CD8-positive, alpha-beta memory T cell (primary cell): ENCODE results near the gene TJAP1. TPM values are rescaled to one million over a fixed set of nuclear protein-coding genes. Genes with fewer than 3 reads are reported as not detected.
A peak's percentile ranks its signal among the peaks of the same experiment; 100 is the strongest.
"Not testable (repeated sequence)": the region's sequence is repeated elsewhere in the genome, so short reads cannot be mapped to it uniquely, and the experiment has no call there.

Source experiments
- CTCF ChIA-PET: fragments of 350-600 bp; sonication (Branson Sonifier 250); formaldehyde crosslinking; loops from one replicate; lab custom pipeline; 2021; ENCODE audit warnings: antibody characterized with exemption; lab: Charles Lee
- POLR2A ChIA-PET: fragments of 350-600 bp; sonication (Branson Sonifier 250); formaldehyde crosslinking; loops from one replicate; lab custom pipeline; 2021; ENCODE audit warnings: antibody characterized with exemption; lab: Charles Lee
- DNase-seq, 5 donors: peaks; one replicate each; pipeline versions ENCODE4 v3.0.0 to v3.0.0-alpha.2; 2020 to 2022; ENCODE audit warnings: mixed read lengths in 1 of 5
- H3K27ac ChIP-seq: one replicate; pipeline ENCODE4 v1.7.0; 2013; ENCODE audit warnings: low read depth, mild to moderate bottlenecking, low read length, moderate library complexity
- H3K27me3 ChIP-seq: 2 replicates; pipeline ENCODE4 v1.7.0; 2013; ENCODE audit warnings: low read length, mild to moderate bottlenecking; ENCODE audit not compliant: insufficient read depth, poor library complexity, severe bottlenecking
- H3K36me3 ChIP-seq: 2 replicates; pipeline ENCODE4 v1.7.0; 2013; ENCODE audit warnings: mild to moderate bottlenecking, low read length, moderate library complexity; ENCODE audit not compliant: insufficient read depth
- H3K4me1 ChIP-seq: 2 replicates; pipeline ENCODE4 v1.7.0; 2013; ENCODE audit warnings: mild to moderate bottlenecking, low read length, moderate library complexity; ENCODE audit not compliant: insufficient read depth
- H3K4me3 ChIP-seq: 2 replicates; pipeline ENCODE4 v1.7.0; 2013; ENCODE audit warnings: mild to moderate bottlenecking, low read length
- H3K9me3 ChIP-seq: 2 replicates; pipeline ENCODE4 v1.7.0; 2013; ENCODE audit warnings: mild to moderate bottlenecking, low read length
- H3K27ac Mint-ChIP-seq, 8 donors: one replicate each; pipeline ENCODE4 v1.8.0; 2020 to 2021; ENCODE audit warnings: mixed read lengths in 8 of 8, mild to moderate bottlenecking in 6 of 8, inconsistent platforms in 3 of 8, moderate library complexity in 3 of 8
- H3K27me3 Mint-ChIP-seq, 2 donors: one replicate each; pipeline ENCODE4 v1.8.0; 2020 to 2021; ENCODE audit warnings: mixed read lengths in 2 of 2, mild to moderate bottlenecking in 1 of 2, moderate library complexity in 1 of 2
- H3K36me3 Mint-ChIP-seq, 3 donors: one replicate each; pipeline ENCODE4 v1.8.0; 2020 to 2021; ENCODE audit warnings: mixed read lengths in 3 of 3, inconsistent platforms in 1 of 3, mild to moderate bottlenecking in 1 of 3
- H3K4me1 Mint-ChIP-seq, 3 donors: one replicate each; pipeline ENCODE4 v1.8.0; 2020 to 2021; ENCODE audit warnings: mixed read lengths in 3 of 3, inconsistent platforms in 1 of 3, mild to moderate bottlenecking in 1 of 3
- H3K4me3 Mint-ChIP-seq, 7 donors: one replicate each; pipeline ENCODE4 v1.8.0; 2020 to 2021; ENCODE audit warnings: mixed read lengths in 7 of 7, mild to moderate bottlenecking in 6 of 7, moderate library complexity in 4 of 7, inconsistent platforms in 2 of 7
- H3K9me3 Mint-ChIP-seq, 5 donors: one replicate each; pipeline ENCODE4 v1.8.0; 2020 to 2022; ENCODE audit warnings: mixed read lengths in 5 of 5, mild to moderate bottlenecking in 3 of 5, moderate library complexity in 2 of 5, inconsistent platforms in 1 of 5
- polyA plus RNA-seq: library from polyadenylated mRNA; unstranded; fragments of 300-500 nt; fragmentation: Illumina TruSeq; gene quantifications from one replicate; pipeline ENCODE4 v1.2.3, GENCODE V29; 2021
- total RNA-seq, 2 experiments: library from RNA; stranded (reverse); gene quantifications; one replicate each; pipeline ENCODE4 v1.2.3, GENCODE V29; 2021

The TJAP1 gene
- total and polyA plus RNA-seq, 3 experiments from 2014 or later: 11.8 to 49.1 (median 48.8) TPM

GRCh38 chr6:43454290-43454695, 23.1 kb upstream of the TJAP1 start:
- Histone ChIP-seq H3K36me3 (no peaks in the 10 kb centered on the region), H3K9me3 (no peaks in the 10 kb centered on the region), H3K27me3 (no peaks in the 10 kb centered on the region), H3K27ac (no peak overlapping the region), H3K4me3 (peak overlapping the region; percentile 74), H3K4me1 (peaks cover 11% of the 10 kb centered on the region)
- DNase-seq: peak; percentile 49 to 75 (median 52)
- H3K9me3 Mint-ChIP-seq: no peaks in the 10 kb centered on the region
- peak overlapping the region; percentile 6 to 89 (median 68) for H3K27ac Mint-ChIP-seq
- H3K4me1 Mint-ChIP-seq: peaks cover 11 to 16% (median 14%) of the 10 kb centered on the region in 3 donors
- peaks cover 0 to 5% of the 10 kb centered on the region in 2 donors for H3K27me3 Mint-ChIP-seq
- H3K36me3 Mint-ChIP-seq: peaks cover 0 to 28% (median 3%) of the 10 kb centered on the region in 3 donors
- ChIA-PET CTCF (interaction anchor here (1.0 to 5.1 kb wide), 11 partner anchors 10 to 53 kb away, joined by 4 to 61 read pairs (median 6); partner anchors contain the start of genes LRRC73 and TJAP1), POLR2A (no interaction called here)
- H3K4me3 Mint-ChIP-seq: peak overlapping the region; percentile 45 to 92 (median 83)

- H3K27me3 Mint-ChIP-seq: peaks cover 0 to 5% of the 10 kb centered on the region in 2 donors
- Histone ChIP-seq H3K27me3 (no peaks in the 10 kb centered on the region), H3K27ac (no peak overlapping the region), H3K4me3 (peak overlapping the region; percentile 74), H3K9me3 (no peaks in the 10 kb centered on the region), H3K36me3 (no peaks in the 10 kb centered on the region), H3K4me1 (peaks cover 11% of the 10 kb centered on the region)
- H3K36me3 Mint-ChIP-seq: peaks cover 0 to 22% (median 3%) of the 10 kb centered on the region in 3 donors
- peak overlapping the region in 3 of 8 donors; percentile 32 to 87 (median 87) for H3K27ac Mint-ChIP-seq
- ChIA-PET POLR2A (interaction anchor here (0.6 to 1.5 kb wide), 5 partner anchors 25 to 64 kb away, joined by 3 to 5 read pairs (median 4); no protein-coding TSS in a partner anchor), CTCF (interaction anchor here (1.0 to 5.1 kb wide), 12 partner anchors 10 to 52 kb away, joined by 3 to 61 read pairs (median 5); partner anchors contain the start of genes LRRC73 and TJAP1)
- H3K4me3 Mint-ChIP-seq: peak overlapping the region; percentile 45 to 92 (median 83)
- peaks cover 11 to 16% (median 14%) of the 10 kb centered on the region in 3 donors for H3K4me1 Mint-ChIP-seq
- DNase-seq: peak; percentile 8 to 58 (median 27)
- no peaks in the 10 kb centered on the region for H3K9me3 Mint-ChIP-seq
These were observed 22.5 kb upstream of the TJAP1 start for GRCh38 chr6:43454696-43455530.

GRCh38 chr6:43455531-43456428, 21.6 kb upstream of the TJAP1 start, which contains the start of gene DLK2:
Gene DLK2 (minus strand): TSS chr6:43455548. CDS start chr6:43454825, 723 bp downstream.
- peak within 1 kb of the TSS; percentile 32 to 87 (median 76) for H3K27ac Mint-ChIP-seq
- no peaks in the 10 kb centered on the region for H3K9me3 Mint-ChIP-seq
- H3K4me1 ChIP-seq: peaks cover 11% of the 10 kb centered on the region
- H3K27ac ChIP-seq: no peak within 1 kb of the TSS
- no peaks in the 10 kb centered on the region for H3K36me3 ChIP-seq
- no peaks in the 10 kb centered on the region for H3K27me3 ChIP-seq
- H3K9me3 ChIP-seq: no peaks in the 10 kb centered on the region
- POLR2A ChIA-PET: interaction anchor here (0.5 to 1.5 kb wide), 5 partner anchors 9 to 884 kb away, joined by 4 to 7 read pairs (median 5); no protein-coding TSS in a partner anchor
- peak within 1 kb of the TSS; percentile 82 to 92 (median 84) for H3K4me3 Mint-ChIP-seq
- peaks cover 11 to 16% (median 14%) of the 10 kb centered on the region in 3 donors for H3K4me1 Mint-ChIP-seq
- H3K4me3 ChIP-seq: peak within 1 kb of the TSS; percentile 74
- peaks cover 0 to 13% (median 3%) of the 10 kb centered on the region in 3 donors for H3K36me3 Mint-ChIP-seq
- CTCF ChIA-PET: interaction anchor here (1.0 to 5.1 kb wide), 7 partner anchors 9 to 52 kb away, joined by 3 to 61 read pairs (median 6); partner anchors contain the start of genes LRRC73 and TJAP1
- peak; percentile 18 to 67 (median 29) for DNase-seq
- peaks cover 0 to 5% of the 10 kb centered on the region in 2 donors for H3K27me3 Mint-ChIP-seq

GRCh38 chr6:43457643-43458042, 19.7 kb upstream of the TJAP1 start:
- peaks cover 11 to 16% (median 14%) of the 10 kb centered on the region in 3 donors for H3K4me1 Mint-ChIP-seq
- DNase-seq: no peak
- no peak overlapping the region for H3K27ac Mint-ChIP-seq
- H3K36me3 Mint-ChIP-seq: peaks cover 0 to 4% (median 2%) of the 10 kb centered on the region in 3 donors
- Histone ChIP-seq H3K27ac (no peak overlapping the region), H3K4me3 (no peak overlapping the region), H3K4me1 (peaks cover 11% of the 10 kb centered on the region), H3K36me3 (no peaks in the 10 kb centered on the region), H3K27me3 (no peaks in the 10 kb centered on the region), H3K9me3 (no peaks in the 10 kb centered on the region)
- ChIA-PET CTCF (interaction anchor here (1.3 kb wide), 1 partner anchor 49 kb away, joined by 3 read pairs; no protein-coding TSS in a partner anchor), POLR2A (interaction anchor here (0.6 to 1.0 kb wide), 2 partner anchors 52 to 560 kb away, joined by 4 to 6 read pairs; partner anchors contain the start of gene LRRC73)
- H3K4me3 Mint-ChIP-seq: peak overlapping the region in 2 of 7 donors; percentile 37 to 63
- no peaks in the 10 kb centered on the region for H3K9me3 Mint-ChIP-seq
- peaks cover 8 to 11% of the 10 kb centered on the region in 2 donors for H3K27me3 Mint-ChIP-seq

- H3K9me3 Mint-ChIP-seq, H3K4me3 Mint-ChIP-seq, DNase-seq, H3K36me3 Mint-ChIP-seq, H3K27ac Mint-ChIP-seq, H3K36me3 ChIP-seq, H3K4me3 ChIP-seq, H3K27ac ChIP-seq, H3K9me3 ChIP-seq, POLR2A ChIA-PET, H3K27me3 ChIP-seq: not testable (repeated sequence)
- H3K4me1 ChIP-seq: peaks cover 11% of the 10 kb centered on the region
- peaks cover 12 to 14% of the 10 kb centered on the region in 2 donors for H3K27me3 Mint-ChIP-seq
- CTCF ChIA-PET: interaction anchor here (1.3 kb wide), 1 partner anchor 49 kb away, joined by 3 read pairs; no protein-coding TSS in a partner anchor
- H3K4me1 Mint-ChIP-seq: peaks cover 11 to 16% (median 14%) of the 10 kb centered on the region in 3 donors
These were observed 19.2 kb upstream of the TJAP1 start for GRCh38 chr6:43458154-43458553.

- H3K4me3 ChIP-seq: no peak overlapping the region
- CTCF ChIA-PET: interaction anchor here (1.3 kb wide), 1 partner anchor 10 kb away, joined by 4 read pairs; no protein-coding TSS in a partner anchor
- peaks cover 5% of the 10 kb centered on the region for H3K4me1 ChIP-seq
- no peaks in the 10 kb centered on the region for H3K9me3 Mint-ChIP-seq
- peaks cover 0 to 1% (median 0%) of the 10 kb centered on the region in 3 donors for H3K36me3 Mint-ChIP-seq
- POLR2A ChIA-PET: no interaction called here
- peaks cover 5 to 10% (median 9%) of the 10 kb centered on the region in 3 donors for H3K4me1 Mint-ChIP-seq
- H3K4me3 Mint-ChIP-seq: no peak overlapping the region
- H3K36me3 ChIP-seq: no peaks in the 10 kb centered on the region
- H3K27ac Mint-ChIP-seq: no peak overlapping the region
- H3K27me3 Mint-ChIP-seq: peaks cover 14 to 22% of the 10 kb centered on the region in 2 donors
- H3K27ac ChIP-seq: no peak overlapping the region
- no peaks in the 10 kb centered on the region for H3K9me3 ChIP-seq
- no peaks in the 10 kb centered on the region for H3K27me3 ChIP-seq
- no peak for DNase-seq
These were observed 17.8 kb upstream of the TJAP1 start for GRCh38 chr6:43459535-43459934.

- Histone ChIP-seq H3K27me3 (no peaks in the 10 kb centered on the region), H3K9me3 (no peaks in the 10 kb centered on the region), H3K36me3 (no peaks in the 10 kb centered on the region), H3K4me1 (peaks cover 4% of the 10 kb centered on the region), H3K4me3 (no peak overlapping the region), H3K27ac (no peak overlapping the region)
- no peak overlapping the region for H3K27ac Mint-ChIP-seq
- no peak overlapping the region for H3K4me3 Mint-ChIP-seq
- CTCF ChIA-PET: interaction anchor here (1.3 kb wide), 1 partner anchor 9 kb away, joined by 4 read pairs; no protein-coding TSS in a partner anchor
- peaks cover 14 to 24% of the 10 kb centered on the region in 2 donors for H3K27me3 Mint-ChIP-seq
- POLR2A ChIA-PET: no interaction called here
- no peaks in the 10 kb centered on the region for H3K9me3 Mint-ChIP-seq
- peaks cover 5 to 10% (median 9%) of the 10 kb centered on the region in 3 donors for H3K4me1 Mint-ChIP-seq
- H3K36me3 Mint-ChIP-seq: peaks cover 0 to 1% (median 0%) of the 10 kb centered on the region in 3 donors
- no peak for DNase-seq
These were observed 17.3 kb upstream of the TJAP1 start for GRCh38 chr6:43460032-43460431.
